Measurements from ENCODE around the gene RB1.

DNA sequence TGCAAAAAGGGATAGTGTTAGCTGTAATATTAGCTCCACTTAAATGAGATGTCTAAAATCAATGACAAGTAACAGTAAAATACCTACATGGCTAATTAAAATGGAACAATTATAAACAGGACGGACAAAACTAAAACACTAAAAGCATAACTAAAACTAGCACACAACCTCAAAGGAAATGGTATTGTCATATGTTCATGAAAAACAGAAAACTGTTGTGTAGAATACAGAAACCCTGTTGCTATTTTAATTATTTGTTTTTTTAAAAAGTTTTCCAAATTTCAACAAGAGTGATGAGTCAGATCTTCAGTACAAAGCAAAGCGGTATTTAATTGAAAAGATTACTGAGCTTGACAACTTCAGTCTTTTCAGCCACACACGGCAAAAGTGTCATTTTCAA is 225.2 kb downstream of the RB1 start:
- TF ChIP-seq, protein P1, sequence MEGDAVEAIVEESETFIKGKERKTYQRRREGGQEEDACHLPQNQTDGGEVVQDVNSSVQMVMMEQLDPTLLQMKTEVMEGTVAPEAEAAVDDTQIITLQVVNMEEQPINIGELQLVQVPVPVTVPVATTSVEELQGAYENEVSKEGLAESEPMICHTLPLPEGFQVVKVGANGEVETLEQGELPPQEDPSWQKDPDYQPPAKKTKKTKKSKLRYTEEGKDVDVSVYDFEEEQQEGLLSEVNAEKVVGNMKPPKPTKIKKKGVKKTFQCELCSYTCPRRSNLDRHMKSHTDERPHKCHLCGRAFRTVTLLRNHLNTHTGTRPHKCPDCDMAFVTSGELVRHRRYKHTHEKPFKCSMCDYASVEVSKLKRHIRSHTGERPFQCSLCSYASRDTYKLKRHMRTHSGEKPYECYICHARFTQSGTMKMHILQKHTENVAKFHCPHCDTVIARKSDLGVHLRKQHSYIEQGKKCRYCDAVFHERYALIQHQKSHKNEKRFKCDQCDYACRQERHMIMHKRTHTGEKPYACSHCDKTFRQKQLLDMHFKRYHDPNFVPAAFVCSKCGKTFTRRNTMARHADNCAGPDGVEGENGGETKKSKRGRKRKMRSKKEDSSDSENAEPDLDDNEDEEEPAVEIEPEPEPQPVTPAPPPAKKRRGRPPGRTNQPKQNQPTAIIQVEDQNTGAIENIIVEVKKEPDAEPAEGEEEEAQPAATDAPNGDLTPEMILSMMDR (IDR thresholded peaks at IDR 0.05; ENCODE audit: low read depth, low read length) = no peak
- TF ChIP-seq EZH2phosphoT487 (IDR thresholded peaks at IDR 0.05; ENCODE audit: low read depth) = no peak
